Ramos (cell line): ENCODE measurements around the gene ANK3.

Experiments
- in situ Hi-C: fragments of 300-500 bp; cut with MboI; formaldehyde crosslinking; loops from one replicate; pipeline ENCODE4 v1.14.3; 2022; ENCODE audit warnings: low sequenced_read_pairs; ENCODE audit not compliant: unreplicated experiment

Gene ANK3

GRCh38 chr10:60382946-60383681, 6.6 kb downstream of the ANK3 start:
- in situ Hi-C loops = no loop called here

DNA sequence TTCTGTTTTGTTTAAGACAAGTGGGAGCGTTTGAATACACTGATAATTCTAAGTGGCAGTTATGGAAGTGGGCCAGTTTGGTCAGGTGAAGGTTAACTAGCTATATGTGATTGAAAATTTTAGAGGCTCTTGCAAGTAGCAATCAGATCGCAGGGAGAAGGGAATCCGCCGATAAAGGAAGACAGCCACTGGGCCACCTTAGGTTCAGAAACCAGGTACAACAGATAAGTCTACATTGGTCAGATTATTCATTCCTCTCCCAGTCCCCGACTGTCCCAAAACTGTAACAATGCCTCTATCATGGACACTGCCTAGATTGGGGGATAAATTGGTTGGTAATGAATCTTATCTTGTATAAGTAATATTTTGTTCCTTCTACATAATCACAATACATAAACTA, 8.9 kb downstream of the ANK3 start:
- in situ Hi-C loops = no loop called here

- in situ Hi-C loops = no loop called here
Observed at GRCh38 chr10:60377955-60378354, 11.7 kb downstream of the ANK3 start.

DNA sequence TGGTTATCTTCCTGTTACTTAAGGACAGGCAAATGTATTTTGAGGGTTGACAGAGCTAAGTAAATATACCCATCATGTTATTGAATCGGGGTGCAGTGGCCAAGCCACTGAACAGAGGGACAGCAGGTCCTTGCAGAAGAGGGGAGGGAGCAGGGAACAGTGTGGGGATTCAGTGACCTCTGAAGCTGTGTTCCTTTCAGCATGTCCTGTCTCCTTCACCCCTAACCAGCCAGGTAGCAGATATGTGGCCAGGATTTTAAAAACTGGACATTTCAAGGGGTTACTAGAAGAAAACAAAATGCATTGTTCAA, 12.7 kb downstream of the ANK3 start:
- in situ Hi-C loops = no loop called here

DNA sequence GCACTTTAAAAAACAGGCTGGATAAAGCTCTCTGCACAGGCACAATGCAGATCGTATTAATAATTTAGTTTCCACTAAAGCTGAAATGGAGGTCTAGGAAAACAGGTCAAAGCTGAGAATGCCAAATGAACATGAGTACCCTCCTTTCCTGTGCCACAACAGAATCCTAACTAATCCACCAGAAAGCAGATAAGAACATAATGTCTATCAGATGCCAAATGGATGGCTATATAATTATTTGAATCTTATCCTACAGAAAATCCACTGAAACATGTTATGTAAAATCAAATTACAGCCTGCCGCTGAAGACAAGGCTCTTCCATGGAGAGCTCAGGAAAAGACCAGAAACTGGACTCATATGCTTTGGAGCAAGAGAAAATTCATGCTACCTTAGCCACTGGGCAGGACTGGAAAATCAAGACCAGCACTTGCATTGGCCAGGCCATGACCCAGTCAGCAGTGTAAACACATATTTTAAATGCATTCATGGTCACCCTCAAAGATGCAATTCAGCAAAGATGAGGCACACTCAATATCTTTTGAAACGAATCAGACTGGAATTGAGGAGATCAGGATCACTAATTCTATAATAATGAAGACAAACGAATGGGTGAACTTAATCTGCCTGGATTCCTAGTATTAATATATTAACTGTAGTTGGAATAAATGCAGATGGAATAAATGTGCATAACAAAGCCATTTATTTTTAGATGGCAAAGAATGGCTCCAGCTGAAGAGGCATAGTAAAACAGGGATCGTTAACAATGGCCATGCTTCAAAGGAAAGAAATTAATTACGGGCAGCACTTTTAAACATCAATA, 13.2 kb downstream of the ANK3 start:
- in situ Hi-C loops = no loop called here

DNA sequence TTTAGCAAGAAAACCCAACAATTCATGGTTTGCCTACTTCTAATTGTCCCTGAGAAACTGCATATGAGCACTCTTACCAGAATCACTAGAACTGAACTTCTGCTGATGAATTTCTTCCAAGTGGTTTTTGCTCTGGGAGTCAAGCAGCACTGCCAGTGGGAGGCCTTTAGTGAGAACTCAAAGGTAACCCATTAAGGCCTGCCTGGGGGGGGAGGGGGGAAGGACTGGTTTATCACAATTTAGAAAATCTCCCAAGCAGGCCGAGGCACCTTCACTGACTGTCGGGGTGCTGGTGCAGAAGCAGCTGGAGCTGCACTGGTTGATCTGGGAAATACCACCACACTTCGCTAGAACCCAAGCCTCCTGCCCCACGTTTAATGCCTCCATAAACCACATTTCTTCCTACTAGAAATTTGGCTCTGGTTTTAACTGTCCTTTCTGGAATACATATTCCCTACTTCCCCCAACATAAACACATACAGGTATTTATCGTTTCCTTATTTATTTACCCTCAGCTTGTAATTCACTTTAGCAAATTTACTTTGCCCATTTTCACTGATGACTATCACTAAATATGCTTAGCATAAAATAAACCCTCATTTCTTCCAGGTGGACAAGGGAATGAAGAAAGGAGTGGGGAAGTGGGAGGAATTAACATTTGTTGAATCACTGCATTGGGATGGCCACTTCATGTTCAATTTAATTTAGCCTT, 14.2 kb downstream of the ANK3 start:
- in situ Hi-C loops = no loop called here

DNA sequence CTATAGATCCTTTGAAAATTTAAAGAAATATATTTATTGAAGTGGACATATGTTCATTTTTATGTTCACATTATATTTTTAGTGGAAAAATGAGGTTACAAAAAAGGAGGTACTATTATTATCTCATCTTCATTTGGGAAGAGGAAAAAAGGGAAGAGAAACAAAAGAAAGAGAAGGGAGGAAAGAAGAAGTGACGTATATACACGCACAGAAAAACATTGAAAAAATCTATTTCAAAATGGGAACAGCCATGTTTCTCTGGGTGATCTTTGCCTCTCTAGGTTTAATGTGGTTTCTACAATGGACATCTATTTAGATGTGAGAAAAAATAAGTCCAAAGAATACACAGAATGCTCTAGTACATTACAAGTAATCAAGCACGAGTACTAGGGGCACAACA, 14.8 kb downstream of the ANK3 start:
- in situ Hi-C loops = loop anchor here (25.0 kb wide), 1 partner anchor 1612 kb away; no protein-coding TSS in a partner anchor

GRCh38 chr10:60372436-60372835, 17.2 kb downstream of the ANK3 start:
- in situ Hi-C loops = loop anchor here (25.0 kb wide), 1 partner anchor 1615 kb away; no protein-coding TSS in a partner anchor

- in situ Hi-C loops = loop anchor here (25.0 kb wide), 1 partner anchor 1618 kb away; no protein-coding TSS in a partner anchor
Observed at GRCh38 chr10:60369547-60369930, 20.1 kb downstream of the ANK3 start.

DNA sequence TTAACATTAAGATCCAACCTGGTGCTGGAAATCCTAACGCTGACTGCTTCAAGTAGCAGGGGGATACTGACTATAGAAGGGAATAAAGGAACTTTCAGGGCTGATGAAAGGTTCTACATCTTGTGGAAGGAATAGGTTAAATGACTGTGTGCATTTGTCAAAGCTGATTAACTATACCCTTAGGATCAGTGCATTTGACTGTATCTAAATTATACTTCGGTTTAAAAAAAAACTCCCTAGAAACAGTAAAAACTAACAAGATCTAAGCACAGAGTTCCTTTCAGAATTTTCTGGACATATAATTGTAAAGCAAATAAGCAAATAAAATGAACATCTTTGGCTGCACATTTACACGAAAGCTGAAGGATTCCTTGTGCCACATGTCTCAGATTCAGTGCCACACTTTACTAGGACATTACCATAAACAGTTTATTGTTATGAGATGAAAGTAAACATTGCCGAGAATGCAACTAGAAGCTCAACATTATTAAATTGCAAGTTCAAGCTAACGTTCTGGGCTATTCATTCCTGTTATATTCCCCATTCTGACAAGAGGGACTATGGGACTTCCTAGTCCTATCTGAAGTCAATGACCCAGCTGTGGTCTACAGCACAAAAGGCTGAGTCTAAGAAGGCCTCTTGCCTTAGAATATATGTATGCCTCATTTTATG, 20.7 kb downstream of the ANK3 start:
- in situ Hi-C loops = loop anchor here (25.0 kb wide), 1 partner anchor 1618 kb away; no protein-coding TSS in a partner anchor

DNA sequence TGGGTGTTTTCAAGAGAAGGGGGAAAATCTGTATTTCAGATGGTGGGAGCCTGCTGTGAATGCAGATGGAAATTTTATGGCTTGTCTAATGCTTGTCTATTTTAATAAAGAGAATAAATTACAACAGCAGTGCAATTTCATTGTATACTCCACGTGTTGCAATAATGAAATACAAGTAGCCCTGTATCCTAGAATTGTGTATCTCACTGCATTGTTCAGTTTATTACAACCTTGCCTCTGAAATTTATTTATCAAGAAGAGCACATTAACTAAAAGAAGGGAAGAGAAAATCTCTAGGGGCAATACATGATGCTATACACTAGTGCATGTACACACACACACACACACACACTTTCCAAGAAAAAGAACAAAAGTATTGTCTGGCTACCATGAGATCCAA, 21.8 kb downstream of the ANK3 start:
- in situ Hi-C loops = loop anchor here (25.0 kb wide), 1 partner anchor 1619 kb away; no protein-coding TSS in a partner anchor

GRCh38 chr10:60367431-60367830, 22.2 kb downstream of the ANK3 start:
- in situ Hi-C loops = loop anchor here (25.0 kb wide), 1 partner anchor 1620 kb away; no protein-coding TSS in a partner anchor

DNA sequence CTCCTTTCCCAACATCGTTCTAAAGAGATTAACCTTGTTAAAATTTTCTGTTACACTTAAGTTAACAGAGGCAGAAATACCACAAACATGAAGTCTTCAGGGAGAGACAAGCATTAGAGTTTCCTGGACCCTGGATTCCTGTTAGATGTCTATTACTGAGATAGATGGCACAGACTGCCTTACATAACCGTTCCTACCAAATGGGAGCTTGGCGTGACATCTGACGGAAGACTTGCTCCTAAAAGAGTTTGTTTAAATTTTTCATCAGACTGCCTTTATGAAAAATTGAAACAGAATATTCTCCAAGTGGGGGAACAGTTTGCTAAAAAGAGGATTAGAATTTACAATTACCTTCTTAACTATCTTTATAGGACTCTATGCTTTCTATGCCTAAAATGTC, 22.7 kb downstream of the ANK3 start:
- in situ Hi-C loops = loop anchor here (25.0 kb wide), 1 partner anchor 1620 kb away; no protein-coding TSS in a partner anchor

DNA sequence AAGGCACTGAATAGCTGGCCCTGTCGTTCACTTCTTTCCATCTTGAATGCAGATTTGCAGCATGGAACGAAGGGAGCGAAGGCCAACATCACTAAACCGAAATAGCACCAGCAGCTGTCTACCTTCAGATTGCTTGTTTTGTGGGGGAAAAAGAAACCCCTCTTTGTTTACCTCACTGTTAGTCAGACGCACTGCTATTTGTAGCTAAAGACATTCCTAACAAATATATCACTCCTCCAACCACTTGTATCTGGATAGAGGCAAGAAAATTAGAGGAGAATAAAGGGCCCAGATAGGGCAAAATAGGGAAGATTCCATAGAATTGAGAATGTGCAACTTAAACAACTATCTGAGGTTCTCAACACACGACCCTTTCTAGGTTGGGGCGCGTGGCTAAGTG, 26.5 kb downstream of the ANK3 start:
- in situ Hi-C loops = loop anchor here (25.0 kb wide), 1 partner anchor 1624 kb away; no protein-coding TSS in a partner anchor

DNA sequence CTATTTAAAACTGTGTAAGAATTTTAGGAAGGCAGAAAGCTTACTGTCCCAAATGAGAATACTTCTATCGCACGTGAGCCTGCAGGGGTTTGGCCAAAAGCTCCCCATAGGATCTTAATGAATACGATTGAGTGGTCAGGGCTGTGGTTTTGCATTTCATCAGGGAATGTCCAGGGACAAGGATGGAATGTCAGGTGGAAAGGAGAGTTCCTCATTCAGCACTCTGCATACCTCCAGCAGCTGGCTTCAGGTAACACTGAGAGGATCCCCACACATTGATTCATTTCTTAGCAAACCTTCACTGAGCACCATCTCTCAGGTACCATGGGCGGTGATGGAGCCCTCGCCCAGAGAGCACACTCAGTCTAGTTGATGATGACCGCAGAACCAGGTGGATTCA, 27.2 kb downstream of the ANK3 start:
- in situ Hi-C loops = loop anchor here (25.0 kb wide), 1 partner anchor 1625 kb away; no protein-coding TSS in a partner anchor

GRCh38 chr10:60359066-60359465, 30.6 kb downstream of the ANK3 start:
- in situ Hi-C loops = loop anchor here (25.0 kb wide), 1 partner anchor 1628 kb away; no protein-coding TSS in a partner anchor

DNA sequence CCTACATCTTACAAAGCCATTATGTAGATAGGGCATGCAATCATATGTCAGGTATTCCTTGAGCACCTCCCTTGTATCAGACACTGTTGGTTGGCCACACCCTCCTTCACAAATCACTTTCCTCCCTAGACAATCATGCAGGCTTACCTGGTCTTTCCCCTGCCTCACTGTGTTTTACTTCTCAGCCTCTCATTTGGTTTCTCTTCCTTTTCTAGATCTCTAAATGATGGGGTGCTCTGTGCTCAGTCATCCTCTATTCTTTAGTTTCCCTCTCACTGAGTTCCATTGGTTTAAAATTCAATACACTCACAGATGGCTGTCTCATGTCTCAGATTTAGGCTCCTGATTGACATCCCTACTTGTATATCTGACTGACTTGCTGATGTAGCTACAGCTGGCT, 31.4 kb downstream of the ANK3 start:
- in situ Hi-C loops = loop anchor here (25.0 kb wide), 1 partner anchor 1629 kb away; no protein-coding TSS in a partner anchor

GRCh38 chr10:60353519-60354258, 36.0 kb downstream of the ANK3 start:
- in situ Hi-C loops = loop anchor here (25.0 kb wide), 1 partner anchor 1634 kb away; no protein-coding TSS in a partner anchor

- in situ Hi-C loops = loop anchor here (25.0 kb wide), 1 partner anchor 1635 kb away; no protein-coding TSS in a partner anchor
Observed at GRCh38 chr10:60352105-60352504, 37.6 kb downstream of the ANK3 start.
